Osteocyte (in vitro differentiated cells): ENCODE measurements around the gene TRIP11. TPM values are rescaled to one million over a fixed set of nuclear protein-coding genes. Genes with fewer than 3 reads are reported as not detected.
A peak's percentile ranks its signal among the peaks of the same experiment; 100 is the strongest.

ENCODE experiments used
- DNase-seq: peaks from one replicate; pipeline ENCODE4 v3.0.0; 2021; ENCODE audit warnings: mixed read lengths; ENCODE audit not compliant: unreplicated experiment; ENCODE audit errors: extremely low spot score
- H3K27ac Mint-ChIP-seq: one replicate; pipeline ENCODE4 v1.8.0; 2021; ENCODE audit warnings: mild to moderate bottlenecking, mixed read lengths; ENCODE audit not compliant: unreplicated experiment
- H3K27me3 Mint-ChIP-seq: one replicate; pipeline ENCODE4 v1.8.0; 2021; ENCODE audit warnings: mixed read lengths; ENCODE audit not compliant: unreplicated experiment
- H3K36me3 Mint-ChIP-seq: one replicate; pipeline ENCODE4 v1.8.0; 2021; ENCODE audit warnings: mixed read lengths; ENCODE audit not compliant: unreplicated experiment
- H3K4me1 Mint-ChIP-seq: one replicate; pipeline ENCODE4 v1.8.0; 2021; ENCODE audit warnings: mixed read lengths; ENCODE audit not compliant: unreplicated experiment
- H3K4me3 Mint-ChIP-seq: one replicate; pipeline ENCODE4 v1.8.0; 2021; ENCODE audit warnings: mild to moderate bottlenecking, moderate library complexity, mixed read lengths; ENCODE audit not compliant: unreplicated experiment
- H3K9me3 Mint-ChIP-seq: one replicate; pipeline ENCODE4 v1.8.0; 2021; ENCODE audit warnings: mixed read lengths; ENCODE audit not compliant: unreplicated experiment
- total RNA-seq: library from RNA; stranded (reverse); gene quantifications from 2 replicates; pipeline ENCODE4 v1.2.1, GENCODE V29; 2021
- TF ChIP-seq, protein P1 (sequence below): fragments of 200-600 bp; sonication (generic); IDR thresholded peaks from 2 replicates; pipeline ENCODE4 v1.5.0; 2021; ENCODE audit warnings: antibody characterized with exemption, mild to moderate bottlenecking, moderate library complexity

The TRIP11 gene
- total RNA-seq, 1 donor from 2014 or later, result 75.1 TPM

DNA sequence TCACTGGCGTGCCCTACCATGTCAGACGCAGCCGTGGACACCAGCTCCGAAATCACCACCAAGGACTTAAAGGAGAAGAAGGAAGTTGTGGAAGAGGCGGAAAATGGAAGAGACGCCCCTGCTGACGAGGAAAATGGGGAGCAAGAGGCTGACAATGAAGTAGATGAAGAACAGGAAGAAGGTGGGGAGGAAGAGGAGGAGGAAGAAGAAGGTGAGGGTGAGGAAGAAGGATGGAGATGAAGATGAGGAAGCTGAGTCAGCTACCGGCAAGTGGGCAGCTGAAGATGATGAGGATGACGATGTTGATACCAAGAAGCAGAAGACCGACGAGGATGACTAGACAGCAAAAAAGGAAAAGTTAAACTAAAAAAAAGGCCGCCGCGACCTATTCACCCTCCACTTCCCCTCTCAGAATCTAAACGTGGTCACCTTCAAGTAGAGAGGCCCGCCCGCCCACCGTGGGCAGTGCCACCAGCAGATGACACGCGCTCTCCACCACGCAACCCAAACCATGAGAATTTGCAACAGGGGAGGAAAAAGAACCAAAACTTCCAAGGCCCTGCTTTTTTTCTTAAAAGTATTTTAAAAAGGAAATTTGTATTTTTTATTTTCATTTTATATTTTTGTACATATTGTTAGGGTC is 13.2 kb downstream of the TRIP11 start:
- Mint-ChIP-seq H3K4me1 (peaks cover 25% of the 10 kb centered on the region), H3K27me3 (no peaks in the 10 kb centered on the region), H3K36me3 (peaks cover 33% of the 10 kb centered on the region), H3K27ac (peak overlapping the region; percentile 87), H3K9me3 (no peaks in the 10 kb centered on the region), H3K4me3 (no peak overlapping the region)
- TF ChIP-seq, protein P1, sequence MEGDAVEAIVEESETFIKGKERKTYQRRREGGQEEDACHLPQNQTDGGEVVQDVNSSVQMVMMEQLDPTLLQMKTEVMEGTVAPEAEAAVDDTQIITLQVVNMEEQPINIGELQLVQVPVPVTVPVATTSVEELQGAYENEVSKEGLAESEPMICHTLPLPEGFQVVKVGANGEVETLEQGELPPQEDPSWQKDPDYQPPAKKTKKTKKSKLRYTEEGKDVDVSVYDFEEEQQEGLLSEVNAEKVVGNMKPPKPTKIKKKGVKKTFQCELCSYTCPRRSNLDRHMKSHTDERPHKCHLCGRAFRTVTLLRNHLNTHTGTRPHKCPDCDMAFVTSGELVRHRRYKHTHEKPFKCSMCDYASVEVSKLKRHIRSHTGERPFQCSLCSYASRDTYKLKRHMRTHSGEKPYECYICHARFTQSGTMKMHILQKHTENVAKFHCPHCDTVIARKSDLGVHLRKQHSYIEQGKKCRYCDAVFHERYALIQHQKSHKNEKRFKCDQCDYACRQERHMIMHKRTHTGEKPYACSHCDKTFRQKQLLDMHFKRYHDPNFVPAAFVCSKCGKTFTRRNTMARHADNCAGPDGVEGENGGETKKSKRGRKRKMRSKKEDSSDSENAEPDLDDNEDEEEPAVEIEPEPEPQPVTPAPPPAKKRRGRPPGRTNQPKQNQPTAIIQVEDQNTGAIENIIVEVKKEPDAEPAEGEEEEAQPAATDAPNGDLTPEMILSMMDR, result no peak
- DNase-seq, result no peak

DNA sequence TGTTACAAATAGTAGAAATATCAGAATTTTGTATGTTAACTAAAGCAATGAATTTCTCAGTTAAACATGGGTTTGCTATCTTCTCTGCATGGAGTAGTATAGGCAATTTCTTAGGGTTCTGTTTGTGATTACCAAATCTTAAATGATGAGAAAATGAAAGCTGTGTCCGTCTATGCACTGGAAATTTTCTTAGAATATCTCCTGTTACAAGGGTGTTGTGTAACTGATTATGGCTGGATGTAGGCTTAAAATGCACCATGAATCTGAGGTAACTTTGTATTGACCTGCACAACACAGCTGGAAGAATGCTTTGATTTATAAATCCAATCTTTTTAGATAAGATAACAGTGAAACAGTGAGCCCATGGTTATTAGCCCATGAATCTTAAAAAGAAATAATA is 17.8 kb downstream of the TRIP11 start:
- DNase-seq, result no peak
- no peaks in the 10 kb centered on the region for H3K9me3 Mint-ChIP-seq
- H3K27me3 Mint-ChIP-seq, result no peaks in the 10 kb centered on the region
- TF ChIP-seq, protein P1, result no peak
- H3K4me3 Mint-ChIP-seq, result no peak overlapping the region
- H3K27ac Mint-ChIP-seq, result no peak overlapping the region
- peaks cover 22% of the 10 kb centered on the region for H3K4me1 Mint-ChIP-seq
- H3K36me3 Mint-ChIP-seq, result peaks cover 28% of the 10 kb centered on the region

DNA sequence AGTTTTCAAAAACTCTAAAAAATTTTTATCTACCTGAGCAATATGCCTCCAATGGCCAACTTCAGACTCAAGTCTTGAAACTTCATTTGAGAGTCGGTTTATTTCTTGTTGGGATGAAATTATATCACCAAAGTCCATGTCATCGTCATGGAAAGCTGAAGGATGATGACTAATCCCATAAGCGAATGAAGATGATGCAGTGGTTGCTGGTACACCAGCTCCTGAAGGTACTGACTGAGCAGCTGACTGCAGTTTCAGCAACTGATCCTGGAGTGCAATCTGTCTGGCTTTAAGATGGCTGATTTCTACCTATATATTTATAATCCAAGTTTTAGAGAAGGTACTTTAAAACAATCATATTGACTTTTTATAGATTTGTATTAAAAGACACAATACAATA is 18.3 kb downstream of the TRIP11 start:
- peaks cover 28% of the 10 kb centered on the region for H3K36me3 Mint-ChIP-seq
- TF ChIP-seq, protein P1, result no peak
- no peak overlapping the region for H3K27ac Mint-ChIP-seq
- no peak for DNase-seq
- H3K27me3 Mint-ChIP-seq, result no peaks in the 10 kb centered on the region
- H3K9me3 Mint-ChIP-seq, result no peaks in the 10 kb centered on the region
- H3K4me1 Mint-ChIP-seq, result peaks cover 18% of the 10 kb centered on the region
- no peak overlapping the region for H3K4me3 Mint-ChIP-seq

- Mint-ChIP-seq H3K4me3 (no peak overlapping the region), H3K9me3 (no peaks in the 10 kb centered on the region), H3K36me3 (peaks cover 41% of the 10 kb centered on the region), H3K27ac (no peak overlapping the region), H3K4me1 (no peaks in the 10 kb centered on the region), H3K27me3 (no peaks in the 10 kb centered on the region)
- TF ChIP-seq, protein P1, result no peak
- no peak for DNase-seq
Measured at GRCh38 chr14:92014040-92014439, 25.8 kb downstream of the TRIP11 start.

- Mint-ChIP-seq H3K36me3 (peaks cover 51% of the 10 kb centered on the region), H3K4me3 (no peak overlapping the region), H3K27me3 (no peaks in the 10 kb centered on the region), H3K4me1 (no peaks in the 10 kb centered on the region), H3K9me3 (no peaks in the 10 kb centered on the region), H3K27ac (no peak overlapping the region)
- DNase-seq, result no peak
- TF ChIP-seq, protein P1, result no peak
Measured at GRCh38 chr14:92012121-92012748, 27.6 kb downstream of the TRIP11 start.
